Thyroid gland (tissue), 4 donors: ENCODE results near the gene UFSP2.

Source experiments
- POLR2A ChIP-seq, 2 donors: fragments of 450-650 bp; IDR thresholded peaks; one replicate each; pipeline ENCODE4 v1.6.1; 2017; ENCODE audit warnings: antibody characterized with exemption in 2 of 2, mild to moderate bottlenecking in 2 of 2, moderate library complexity in 1 of 2
- TF ChIP-seq, protein P1 (sequence below), 6 experiments: fragments of 200-600 bp in 3 of 6; fragments of 450-650 bp in 3 of 6; sonication (generic) in 3 of 6; IDR thresholded peaks; one replicate each; pipeline ENCODE4 v1.5.1; 2016 to 2019; ENCODE audit warnings: antibody characterized with exemption in 6 of 6, mild to moderate bottlenecking in 2 of 6, inconsistent platforms in 1 of 6, moderate library complexity in 1 of 6

DNA sequence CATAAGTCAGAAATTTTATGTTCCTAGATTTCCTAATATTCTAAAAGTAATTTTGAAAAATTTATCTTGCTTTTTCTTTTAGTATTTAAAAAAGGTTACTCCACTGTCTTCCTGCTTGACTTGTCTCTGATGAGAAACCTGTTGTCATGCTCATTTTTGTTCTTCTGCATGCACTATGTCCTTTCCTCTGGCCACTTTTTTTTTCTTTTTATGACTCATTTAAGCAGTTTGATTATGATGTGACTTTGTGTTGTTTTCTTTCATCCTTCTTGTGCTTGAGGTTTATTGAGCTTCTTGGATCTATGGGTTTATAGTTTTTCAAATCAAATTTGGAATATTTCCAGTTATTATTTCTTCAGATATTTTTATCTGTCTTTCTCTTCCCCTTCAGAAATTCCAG, 12.0 kb upstream of the UFSP2 start:
- TF ChIP-seq, protein P1, sequence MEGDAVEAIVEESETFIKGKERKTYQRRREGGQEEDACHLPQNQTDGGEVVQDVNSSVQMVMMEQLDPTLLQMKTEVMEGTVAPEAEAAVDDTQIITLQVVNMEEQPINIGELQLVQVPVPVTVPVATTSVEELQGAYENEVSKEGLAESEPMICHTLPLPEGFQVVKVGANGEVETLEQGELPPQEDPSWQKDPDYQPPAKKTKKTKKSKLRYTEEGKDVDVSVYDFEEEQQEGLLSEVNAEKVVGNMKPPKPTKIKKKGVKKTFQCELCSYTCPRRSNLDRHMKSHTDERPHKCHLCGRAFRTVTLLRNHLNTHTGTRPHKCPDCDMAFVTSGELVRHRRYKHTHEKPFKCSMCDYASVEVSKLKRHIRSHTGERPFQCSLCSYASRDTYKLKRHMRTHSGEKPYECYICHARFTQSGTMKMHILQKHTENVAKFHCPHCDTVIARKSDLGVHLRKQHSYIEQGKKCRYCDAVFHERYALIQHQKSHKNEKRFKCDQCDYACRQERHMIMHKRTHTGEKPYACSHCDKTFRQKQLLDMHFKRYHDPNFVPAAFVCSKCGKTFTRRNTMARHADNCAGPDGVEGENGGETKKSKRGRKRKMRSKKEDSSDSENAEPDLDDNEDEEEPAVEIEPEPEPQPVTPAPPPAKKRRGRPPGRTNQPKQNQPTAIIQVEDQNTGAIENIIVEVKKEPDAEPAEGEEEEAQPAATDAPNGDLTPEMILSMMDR (IDR thresholded peaks at IDR 0.05): no peak
- no peak for TF ChIP-seq POLR2A (IDR thresholded peaks at IDR 0.05)
